HG03521 (cell line): ENCODE measurements around the gene CDKN2AIP.
"Not testable (repeated sequence)": the region's sequence is repeated elsewhere in the genome, so short reads cannot be mapped to it uniquely, and the experiment has no call there.

Experiments used
- ATAC-seq: cut with Tn5 transposase; IDR thresholded peaks from one replicate; pipeline ENCODE4 v1.9.1; 2021; ENCODE audit warnings: mild to moderate bottlenecking, moderate library complexity; ENCODE audit not compliant: unreplicated experiment

The CDKN2AIP gene

GRCh38 chr4:183412821-183413220 is 31.6 kb upstream of the CDKN2AIP start:
- ATAC-seq: no peak

- no peak for ATAC-seq
Measured at GRCh38 chr4:183413234-183414200, 30.9 kb upstream of the CDKN2AIP start.

GRCh38 chr4:183416879-183417755 is 27.3 kb upstream of the CDKN2AIP start:
- no peak for ATAC-seq

GRCh38 chr4:183422962-183423631 is 21.3 kb upstream of the CDKN2AIP start:
- ATAC-seq: no peak

GRCh38 chr4:183424109-183424744 is 20.2 kb upstream of the CDKN2AIP start:
- no peak for ATAC-seq

- ATAC-seq: no peak
Measured at GRCh38 chr4:183426507-183426906, 17.9 kb upstream of the CDKN2AIP start.

- ATAC-seq: no peak
Measured at GRCh38 chr4:183429489-183429888, 14.9 kb upstream of the CDKN2AIP start.

GRCh38 chr4:183430317-183430993 is 14.0 kb upstream of the CDKN2AIP start:
- ATAC-seq: no peak

- ATAC-seq: no peak
Measured at GRCh38 chr4:183430994-183431347, 13.5 kb upstream of the CDKN2AIP start.

GRCh38 chr4:183431614-183432013 is 12.8 kb upstream of the CDKN2AIP start:
- ATAC-seq: no peak

GRCh38 chr4:183433183-183433582 is 11.3 kb upstream of the CDKN2AIP start:
- not testable (repeated sequence) for ATAC-seq

- no peak for ATAC-seq
Measured at GRCh38 chr4:183434264-183434663, 10.2 kb upstream of the CDKN2AIP start.

GRCh38 chr4:183434666-183435190 is 9.7 kb upstream of the CDKN2AIP start:
- ATAC-seq: no peak

- no peak for ATAC-seq
Measured at GRCh38 chr4:183435803-183436202, 8.6 kb upstream of the CDKN2AIP start.

- ATAC-seq: no peak
Measured at GRCh38 chr4:183436417-183436816, 8.0 kb upstream of the CDKN2AIP start.

GRCh38 chr4:183437452-183437851 is 7.0 kb upstream of the CDKN2AIP start:
- ATAC-seq: no peak

- ATAC-seq: no peak
Measured at GRCh38 chr4:183438458-183439113, 5.8 kb upstream of the CDKN2AIP start.

- no peak for ATAC-seq
Measured at GRCh38 chr4:183441276-183441675, 3.2 kb upstream of the CDKN2AIP start.

- ATAC-seq: no peak
Measured at GRCh38 chr4:183443655-183444213, 702 bp upstream of the CDKN2AIP start.
